Measurements from ENCODE around the gene SCAMP1.

The SCAMP1 gene

GRCh38 chr5:78527925-78528324, 167.5 kb downstream of the SCAMP1 start:
- no peak overlapping the region for H3K4me3 ChIP-seq (ENCODE audit: low read depth, low read length)
- TF ChIP-seq CTCF (IDR thresholded peaks at IDR 0.05; ENCODE audit: control insufficient read depth, extremely low read depth, insufficient read depth): no peak
- no peak for DNase-seq (ENCODE audit: low read depth)

Measured in LNCaP clone FGC (cell line).